ENCODE results near the gene TMEM168. TPM values are rescaled to one million over a fixed set of nuclear protein-coding genes. Genes with fewer than 3 reads are reported as not detected.

The TMEM168 gene
- total and polyA plus RNA-seq, 2 experiments from 2014 or later: 5.2 to 14.8 TPM

DNA sequence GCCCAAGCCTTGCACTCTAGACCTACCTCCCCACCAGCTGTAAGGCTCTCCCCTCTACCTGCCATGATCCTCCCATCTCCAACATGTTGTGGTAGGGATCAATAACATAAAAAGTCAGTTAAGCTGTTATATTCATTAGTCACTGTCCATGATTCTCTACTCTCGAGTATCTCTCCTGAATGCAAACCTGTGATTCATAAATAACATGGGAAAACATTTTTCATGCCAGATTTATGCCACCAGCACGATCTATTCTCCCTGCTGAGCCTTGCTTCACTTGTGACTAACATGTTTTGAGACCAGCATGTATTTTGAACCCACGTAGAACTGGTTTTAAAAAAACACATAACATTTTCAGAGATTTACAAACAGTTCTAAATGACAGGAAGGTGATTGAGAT is 30.3 kb downstream of the TMEM168 start:
- no peaks in the 10 kb centered on the region for H3K36me3 Mint-ChIP-seq (ENCODE audit: low read depth)
- no peak overlapping the region for H3K4me2 ChIP-seq
- no peaks in the 10 kb centered on the region for H3K27me3 Mint-ChIP-seq (ENCODE audit: insufficient read depth, low read depth, poor library complexity)
- H2AFZ ChIP-seq: no peak overlapping the region
- H3K4me1 Mint-ChIP-seq: no peaks in the 10 kb centered on the region
- no peaks in the 10 kb centered on the region for H4K20me1 ChIP-seq (replicated peaks; ENCODE audit: insufficient read depth)
- H3K27ac ChIP-seq (ENCODE audit: low read depth): no peak overlapping the region
- H3K4me3 Mint-ChIP-seq: no peak overlapping the region
- H3K79me2 ChIP-seq (replicated peaks; ENCODE audit: insufficient read depth): no peaks in the 10 kb centered on the region
- H3K4me1 ChIP-seq (ENCODE audit: insufficient read depth): no peaks in the 10 kb centered on the region
- H3F3A ChIP-seq (replicated peaks; ENCODE audit: low read depth): no peaks in the 10 kb centered on the region
- ATAC-seq: no peak
- H3K4me3 ChIP-seq: no peak overlapping the region
- no peak overlapping the region for H3K27ac Mint-ChIP-seq
- DNase-seq (ENCODE audit: low spot score): no peak
- H3K27me3 ChIP-seq (ENCODE audit: insufficient read depth): no peaks in the 10 kb centered on the region
- H3K9me3 Mint-ChIP-seq: no peaks in the 10 kb centered on the region
- TF ChIP-seq POLR2AphosphoS5 (IDR thresholded peaks at IDR 0.05; ENCODE audit: low read depth) (no peak), EZH2phosphoT487 (IDR thresholded peaks at IDR 0.05; ENCODE audit: unreplicated experiment) (no peak), EZH2 (IDR thresholded peaks at IDR 0.05; ENCODE audit: low read depth, unreplicated experiment) (no peak), REST (IDR thresholded peaks at IDR 0.05; ENCODE audit: unreplicated experiment) (no peak), CREB1 (CRISPR knock-in tag; IDR thresholded peaks at IDR 0.05; ENCODE audit: low read depth) (no peak), NANOG (IDR thresholded peaks at IDR 0.05; ENCODE audit: borderline replicate concordance) (no peak), ZNF114 (CRISPR knock-in tag; IDR thresholded peaks at IDR 0.05) (no peak), ZNF331 (CRISPR knock-in tag; IDR thresholded peaks at IDR 0.05; ENCODE audit: low read depth) (no peak), JUNB (IDR thresholded peaks at IDR 0.05; ENCODE audit: unreplicated experiment) (no peak), ETS1 (IDR thresholded peaks at IDR 0.05) (no peak), STAT1 (IDR thresholded peaks at IDR 0.05; ENCODE audit: unreplicated experiment) (no peak)
- TF ChIP-seq, protein P1, sequence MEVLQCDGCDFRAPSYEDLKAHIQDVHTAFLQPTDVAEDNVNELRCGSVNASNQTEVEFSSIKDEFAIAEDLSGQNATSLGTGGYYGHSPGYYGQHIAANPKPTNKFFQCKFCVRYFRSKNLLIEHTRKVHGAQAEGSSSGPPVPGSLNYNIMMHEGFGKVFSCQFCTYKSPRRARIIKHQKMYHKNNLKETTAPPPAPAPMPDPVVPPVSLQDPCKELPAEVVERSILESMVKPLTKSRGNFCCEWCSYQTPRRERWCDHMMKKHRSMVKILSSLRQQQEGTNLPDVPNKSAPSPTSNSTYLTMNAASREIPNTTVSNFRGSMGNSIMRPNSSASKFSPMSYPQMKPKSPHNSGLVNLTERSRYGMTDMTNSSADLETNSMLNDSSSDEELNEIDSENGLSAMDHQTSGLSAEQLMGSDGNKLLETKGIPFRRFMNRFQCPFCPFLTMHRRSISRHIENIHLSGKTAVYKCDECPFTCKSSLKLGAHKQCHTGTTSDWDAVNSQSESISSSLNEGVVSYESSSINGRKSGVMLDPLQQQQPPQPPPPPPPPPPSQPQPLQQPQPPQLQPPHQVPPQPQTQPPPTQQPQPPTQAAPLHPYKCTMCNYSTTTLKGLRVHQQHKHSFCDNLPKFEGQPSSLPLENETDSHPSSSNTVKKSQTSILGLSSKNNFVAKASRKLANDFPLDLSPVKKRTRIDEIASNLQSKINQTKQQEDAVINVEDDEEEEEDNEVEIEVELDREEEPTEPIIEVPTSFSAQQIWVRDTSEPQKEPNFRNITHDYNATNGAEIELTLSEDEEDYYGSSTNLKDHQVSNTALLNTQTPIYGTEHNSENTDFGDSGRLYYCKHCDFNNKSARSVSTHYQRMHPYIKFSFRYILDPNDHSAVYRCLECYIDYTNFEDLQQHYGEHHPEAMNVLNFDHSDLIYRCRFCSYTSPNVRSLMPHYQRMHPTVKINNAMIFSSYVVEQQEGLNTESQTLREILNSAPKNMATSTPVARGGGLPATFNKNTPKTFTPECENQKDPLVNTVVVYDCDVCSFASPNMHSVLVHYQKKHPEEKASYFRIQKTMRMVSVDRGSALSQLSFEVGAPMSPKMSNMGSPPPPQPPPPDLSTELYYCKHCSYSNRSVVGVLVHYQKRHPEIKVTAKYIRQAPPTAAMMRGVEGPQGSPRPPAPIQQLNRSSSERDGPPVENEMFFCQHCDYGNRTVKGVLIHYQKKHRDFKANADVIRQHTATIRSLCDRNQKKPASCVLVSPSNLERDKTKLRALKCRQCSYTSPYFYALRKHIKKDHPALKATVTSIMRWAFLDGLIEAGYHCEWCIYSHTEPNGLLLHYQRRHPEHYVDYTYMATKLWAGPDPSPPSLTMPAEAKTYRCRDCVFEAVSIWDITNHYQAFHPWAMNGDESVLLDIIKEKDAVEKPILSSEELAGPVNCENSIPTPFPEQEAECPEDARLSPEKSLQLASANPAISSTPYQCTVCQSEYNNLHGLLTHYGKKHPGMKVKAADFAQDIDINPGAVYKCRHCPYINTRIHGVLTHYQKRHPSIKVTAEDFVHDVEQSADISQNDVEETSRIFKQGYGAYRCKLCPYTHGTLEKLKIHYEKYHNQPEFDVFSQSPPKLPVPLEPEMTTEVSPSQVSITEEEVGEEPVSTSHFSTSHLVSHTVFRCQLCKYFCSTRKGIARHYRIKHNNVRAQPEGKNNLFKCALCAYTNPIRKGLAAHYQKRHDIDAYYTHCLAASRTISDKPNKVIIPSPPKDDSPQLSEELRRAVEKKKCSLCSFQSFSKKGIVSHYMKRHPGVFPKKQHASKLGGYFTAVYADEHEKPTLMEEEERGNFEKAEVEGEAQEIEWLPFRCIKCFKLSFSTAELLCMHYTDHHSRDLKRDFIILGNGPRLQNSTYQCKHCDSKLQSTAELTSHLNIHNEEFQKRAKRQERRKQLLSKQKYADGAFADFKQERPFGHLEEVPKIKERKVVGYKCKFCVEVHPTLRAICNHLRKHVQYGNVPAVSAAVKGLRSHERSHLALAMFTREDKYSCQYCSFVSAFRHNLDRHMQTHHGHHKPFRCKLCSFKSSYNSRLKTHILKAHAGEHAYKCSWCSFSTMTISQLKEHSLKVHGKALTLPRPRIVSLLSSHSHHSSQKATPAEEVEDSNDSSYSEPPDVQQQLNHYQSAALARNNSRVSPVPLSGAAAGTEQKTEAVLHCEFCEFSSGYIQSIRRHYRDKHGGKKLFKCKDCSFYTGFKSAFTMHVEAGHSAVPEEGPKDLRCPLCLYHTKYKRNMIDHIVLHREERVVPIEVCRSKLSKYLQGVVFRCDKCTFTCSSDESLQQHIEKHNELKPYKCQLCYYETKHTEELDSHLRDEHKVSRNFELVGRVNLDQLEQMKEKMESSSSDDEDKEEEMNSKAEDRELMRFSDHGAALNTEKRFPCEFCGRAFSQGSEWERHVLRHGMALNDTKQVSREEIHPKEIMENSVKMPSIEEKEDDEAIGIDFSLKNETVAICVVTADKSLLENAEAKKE (CRISPR knock-in tag; IDR thresholded peaks at IDR 0.05): no peak
- TF ChIP-seq, protein P2, sequence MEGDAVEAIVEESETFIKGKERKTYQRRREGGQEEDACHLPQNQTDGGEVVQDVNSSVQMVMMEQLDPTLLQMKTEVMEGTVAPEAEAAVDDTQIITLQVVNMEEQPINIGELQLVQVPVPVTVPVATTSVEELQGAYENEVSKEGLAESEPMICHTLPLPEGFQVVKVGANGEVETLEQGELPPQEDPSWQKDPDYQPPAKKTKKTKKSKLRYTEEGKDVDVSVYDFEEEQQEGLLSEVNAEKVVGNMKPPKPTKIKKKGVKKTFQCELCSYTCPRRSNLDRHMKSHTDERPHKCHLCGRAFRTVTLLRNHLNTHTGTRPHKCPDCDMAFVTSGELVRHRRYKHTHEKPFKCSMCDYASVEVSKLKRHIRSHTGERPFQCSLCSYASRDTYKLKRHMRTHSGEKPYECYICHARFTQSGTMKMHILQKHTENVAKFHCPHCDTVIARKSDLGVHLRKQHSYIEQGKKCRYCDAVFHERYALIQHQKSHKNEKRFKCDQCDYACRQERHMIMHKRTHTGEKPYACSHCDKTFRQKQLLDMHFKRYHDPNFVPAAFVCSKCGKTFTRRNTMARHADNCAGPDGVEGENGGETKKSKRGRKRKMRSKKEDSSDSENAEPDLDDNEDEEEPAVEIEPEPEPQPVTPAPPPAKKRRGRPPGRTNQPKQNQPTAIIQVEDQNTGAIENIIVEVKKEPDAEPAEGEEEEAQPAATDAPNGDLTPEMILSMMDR (conservative IDR thresholded peaks at IDR 0.05; ENCODE audit: low read depth in 2 of 2): no peak
- H3K36me3 ChIP-seq (ENCODE audit: insufficient read depth): no peaks in the 10 kb centered on the region
- no peaks in the 10 kb centered on the region for H3K9me2 ChIP-seq (ENCODE audit: insufficient read depth)
